ENCODE results near the gene PRG2.

Gene PRG2

GRCh38 chr11:57390535-57390934, at the start of gene PRG2:
Gene PRG2, minus strand, starts transcription at chr11:57390650. Its CDS starts 706 bp downstream, at chr11:57389944.
- Mint-ChIP-seq H3K27me3 (ENCODE audit: low read depth) (peaks cover 3% of the 10 kb centered on the region), H3K4me3 (no peak within 1 kb of the TSS), H3K9me3 (no peaks in the 10 kb centered on the region), H3K4me1 (ENCODE audit: low read depth) (no peaks in the 10 kb centered on the region), H3K36me3 (ENCODE audit: low read depth) (no peaks in the 10 kb centered on the region), H3K27ac (no peak within 1 kb of the TSS)
- no peak for DNase-seq (ENCODE audit: low spot score)

GRCh38 chr11:57439786-57440185, 49.3 kb upstream of the PRG2 start:
- Mint-ChIP-seq H3K4me3 (no peak overlapping the region), H3K36me3 (ENCODE audit: low read depth) (no peaks in the 10 kb centered on the region), H3K27ac (no peak overlapping the region), H3K4me1 (ENCODE audit: low read depth) (no peaks in the 10 kb centered on the region), H3K9me3 (no peaks in the 10 kb centered on the region), H3K27me3 (ENCODE audit: low read depth) (peaks cover under 1% of the 10 kb centered on the region)
- no peak for DNase-seq (ENCODE audit: low spot score)

GRCh38 chr11:57438345-57439285, 48.2 kb upstream of the PRG2 start:
- Mint-ChIP-seq H3K36me3 (ENCODE audit: low read depth) (no peaks in the 10 kb centered on the region), H3K27ac (no peak overlapping the region), H3K4me3 (no peak overlapping the region), H3K27me3 (ENCODE audit: low read depth) (no peaks in the 10 kb centered on the region), H3K9me3 (no peaks in the 10 kb centered on the region), H3K4me1 (ENCODE audit: low read depth) (no peaks in the 10 kb centered on the region)
- no peak for DNase-seq (ENCODE audit: low spot score)

- Mint-ChIP-seq H3K4me1 (ENCODE audit: low read depth) (peaks cover 8% of the 10 kb centered on the region), H3K27ac (no peak overlapping the region), H3K4me3 (no peak overlapping the region), H3K36me3 (ENCODE audit: low read depth) (no peaks in the 10 kb centered on the region), H3K27me3 (ENCODE audit: low read depth) (no peaks in the 10 kb centered on the region), H3K9me3 (no peaks in the 10 kb centered on the region)
- DNase-seq (ENCODE audit: low spot score): no peak
Observed at GRCh38 chr11:57436031-57436430, 45.6 kb upstream of the PRG2 start.

GRCh38 chr11:57434640-57435546, 44.4 kb upstream of the PRG2 start:
- H3K9me3 Mint-ChIP-seq: no peaks in the 10 kb centered on the region
- H3K4me3 Mint-ChIP-seq: no peak overlapping the region
- no peaks in the 10 kb centered on the region for H3K36me3 Mint-ChIP-seq (ENCODE audit: low read depth)
- H3K27me3 Mint-ChIP-seq (ENCODE audit: low read depth): no peaks in the 10 kb centered on the region
- no peak for DNase-seq (ENCODE audit: low spot score)
- no peak overlapping the region for H3K27ac Mint-ChIP-seq
- peaks cover 8% of the 10 kb centered on the region for H3K4me1 Mint-ChIP-seq (ENCODE audit: low read depth)

- Mint-ChIP-seq H3K27me3 (ENCODE audit: low read depth) (no peaks in the 10 kb centered on the region), H3K4me1 (ENCODE audit: low read depth) (peaks cover 8% of the 10 kb centered on the region), H3K9me3 (no peaks in the 10 kb centered on the region), H3K4me3 (no peak overlapping the region), H3K27ac (no peak overlapping the region), H3K36me3 (ENCODE audit: low read depth) (no peaks in the 10 kb centered on the region)
- DNase-seq (ENCODE audit: low spot score): peak; percentile 52
Observed at GRCh38 chr11:57432714-57433163, 42.3 kb upstream of the PRG2 start.

- no peak for DNase-seq (ENCODE audit: low spot score)
- no peaks in the 10 kb centered on the region for H3K36me3 Mint-ChIP-seq (ENCODE audit: low read depth)
- H3K4me3 Mint-ChIP-seq: no peak overlapping the region
- no peaks in the 10 kb centered on the region for H3K27me3 Mint-ChIP-seq (ENCODE audit: low read depth)
- H3K27ac Mint-ChIP-seq: no peak overlapping the region
- H3K4me1 Mint-ChIP-seq (ENCODE audit: low read depth): peaks cover 14% of the 10 kb centered on the region
- H3K9me3 Mint-ChIP-seq: no peaks in the 10 kb centered on the region
Observed at GRCh38 chr11:57432149-57432561, 41.7 kb upstream of the PRG2 start.

- H3K27ac Mint-ChIP-seq: no peak overlapping the region
- no peak overlapping the region for H3K4me3 Mint-ChIP-seq
- H3K27me3 Mint-ChIP-seq (ENCODE audit: low read depth): no peaks in the 10 kb centered on the region
- DNase-seq (ENCODE audit: low spot score): no peak
- peaks cover 20% of the 10 kb centered on the region for H3K4me1 Mint-ChIP-seq (ENCODE audit: low read depth)
- peaks cover 6% of the 10 kb centered on the region for H3K36me3 Mint-ChIP-seq (ENCODE audit: low read depth)
- H3K9me3 Mint-ChIP-seq: no peaks in the 10 kb centered on the region
Observed at GRCh38 chr11:57430952-57431351, 40.5 kb upstream of the PRG2 start.

GRCh38 chr11:57429946-57430345, 39.5 kb upstream of the PRG2 start:
- Mint-ChIP-seq H3K27ac (no peak overlapping the region), H3K4me3 (no peak overlapping the region), H3K4me1 (ENCODE audit: low read depth) (peaks cover 26% of the 10 kb centered on the region), H3K27me3 (ENCODE audit: low read depth) (no peaks in the 10 kb centered on the region), H3K9me3 (no peaks in the 10 kb centered on the region), H3K36me3 (ENCODE audit: low read depth) (peaks cover 10% of the 10 kb centered on the region)
- no peak for DNase-seq (ENCODE audit: low spot score)

- Mint-ChIP-seq H3K27ac (no peak overlapping the region), H3K4me3 (no peak overlapping the region), H3K27me3 (ENCODE audit: low read depth) (no peaks in the 10 kb centered on the region), H3K36me3 (ENCODE audit: low read depth) (peaks cover 20% of the 10 kb centered on the region), H3K4me1 (ENCODE audit: low read depth) (peaks cover 36% of the 10 kb centered on the region), H3K9me3 (no peaks in the 10 kb centered on the region)
- no peak for DNase-seq (ENCODE audit: low spot score)
Observed at GRCh38 chr11:57428643-57429042, 38.2 kb upstream of the PRG2 start.

GRCh38 chr11:57427727-57428082, 37.3 kb upstream of the PRG2 start:
- Mint-ChIP-seq H3K4me3 (peak overlapping the region; percentile 93), H3K27me3 (ENCODE audit: low read depth) (no peaks in the 10 kb centered on the region), H3K4me1 (ENCODE audit: low read depth) (peaks cover 40% of the 10 kb centered on the region), H3K9me3 (no peaks in the 10 kb centered on the region), H3K27ac (peak overlapping the region; percentile 92), H3K36me3 (ENCODE audit: low read depth) (peaks cover 27% of the 10 kb centered on the region)
- no peak for DNase-seq (ENCODE audit: low spot score)

- H3K36me3 Mint-ChIP-seq (ENCODE audit: low read depth): peaks cover 32% of the 10 kb centered on the region
- H3K4me3 Mint-ChIP-seq: peak within 1 kb of the TSS; percentile 93
- peaks cover 43% of the 10 kb centered on the region for H3K4me1 Mint-ChIP-seq (ENCODE audit: low read depth)
- DNase-seq (ENCODE audit: low spot score): peak; percentile 77
- no peaks in the 10 kb centered on the region for H3K27me3 Mint-ChIP-seq (ENCODE audit: low read depth)
- H3K9me3 Mint-ChIP-seq: no peaks in the 10 kb centered on the region
- peak within 1 kb of the TSS; percentile 92 for H3K27ac Mint-ChIP-seq
Observed at GRCh38 chr11:57426929-57427726, 36.7 kb upstream of the PRG2 start, which contains the start of gene SLC43A3. Gene SLC43A3, minus strand, starts transcription at chr11:57427121. Its CDS starts 949 bp downstream, at chr11:57426172.

GRCh38 chr11:57426439-57426928, 36.0 kb upstream of the PRG2 start:
- Mint-ChIP-seq H3K9me3 (no peaks in the 10 kb centered on the region), H3K36me3 (ENCODE audit: low read depth) (peaks cover 37% of the 10 kb centered on the region), H3K27me3 (ENCODE audit: low read depth) (no peaks in the 10 kb centered on the region), H3K27ac (peak overlapping the region; percentile 92), H3K4me1 (ENCODE audit: low read depth) (peaks cover 45% of the 10 kb centered on the region), H3K4me3 (peak overlapping the region; percentile 93)
- DNase-seq (ENCODE audit: low spot score): no peak

Measured in T-helper 2 cell treated with Interferon-gamma antibody and Interleukin-4, amounts not matched to agents 5 μg/mL and 100 μg/mL, for 36 hours (primary cell).